ENCODE results near the gene BSG.

DNA sequence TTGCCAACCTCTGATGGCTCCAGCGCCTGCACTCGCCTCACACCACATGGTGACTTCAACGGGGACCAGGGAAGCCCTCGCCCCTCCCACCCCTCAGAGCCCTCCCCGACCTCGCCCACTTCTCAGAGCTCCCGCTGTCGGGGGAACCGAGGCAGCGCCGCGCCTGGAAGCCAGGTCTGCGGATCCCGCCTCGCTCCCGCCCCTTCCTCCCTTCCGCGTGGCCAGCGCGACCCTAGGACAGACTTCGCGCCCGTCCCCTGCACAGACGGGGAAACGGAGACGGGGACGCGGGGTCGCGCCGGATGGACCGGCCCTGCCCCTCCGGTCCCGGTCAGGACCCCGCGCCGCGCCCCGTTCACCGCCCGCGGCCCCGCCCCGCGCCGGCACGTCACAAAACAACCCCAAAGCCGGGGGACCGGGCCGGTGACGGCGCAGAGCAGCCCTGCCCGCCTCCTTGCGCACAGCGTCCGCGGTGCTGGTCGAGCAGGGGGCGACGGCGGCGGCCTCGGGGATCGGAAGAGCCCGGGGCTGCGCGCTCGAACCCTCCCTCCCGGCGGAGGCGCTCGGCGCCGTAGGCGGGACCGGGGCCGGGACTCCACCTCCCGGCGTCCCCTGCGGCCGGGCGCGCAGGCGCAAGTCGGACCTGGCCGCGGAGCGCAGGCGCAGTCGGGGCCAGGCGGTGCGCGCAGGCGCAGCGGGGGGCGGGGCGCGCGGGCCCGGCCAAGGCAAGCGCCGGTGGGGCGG lies 41.2 kb upstream of the BSG start:
- TF ChIP-seq CTCF (conservative IDR thresholded peaks at IDR 0.05 in 1 of 2, IDR thresholded peaks at IDR 0.05 in 1 of 2; ENCODE audit: extremely low read depth in 1 of 2, insufficient read depth in 1 of 2, low read depth in 1 of 2, low read length in 2 of 2) (peak in 1 of 2 donors; percentile 10), EZH2 (IDR thresholded peaks at IDR 0.05; ENCODE audit: borderline replicate concordance, low read length) (no peak)
